ENCODE measurements around the gene MID1IP1. TPM values are rescaled to one million over a fixed set of nuclear protein-coding genes. Genes with fewer than 3 reads are reported as not detected.
A peak's percentile ranks its signal among the peaks of the same experiment; 100 is the strongest.

The MID1IP1 gene
- total RNA-seq, 1 donor = 54.9 TPM

GRCh38 chrX:38816155-38816554 is 14.9 kb downstream of the MID1IP1 start:
- no peak for TF ChIP-seq CTCF (IDR thresholded peaks at IDR 0.05; ENCODE audit: insufficient read depth, low read length)
- no peak for DNase-seq (ENCODE audit: low read depth)
- H3K4me3 ChIP-seq (ENCODE audit: low read depth, low read length) = no peak overlapping the region

GRCh38 chrX:38817004-38817703 is 15.9 kb downstream of the MID1IP1 start:
- no peak overlapping the region for H3K4me3 ChIP-seq (ENCODE audit: low read depth, low read length)
- TF ChIP-seq CTCF (IDR thresholded peaks at IDR 0.05; ENCODE audit: insufficient read depth, low read length) = no peak
- peak; percentile 38 for DNase-seq (ENCODE audit: low read depth)

GRCh38 chrX:38819163-38819562 is 17.9 kb downstream of the MID1IP1 start:
- DNase-seq (ENCODE audit: low read depth) = no peak
- no peak for TF ChIP-seq CTCF (IDR thresholded peaks at IDR 0.05; ENCODE audit: insufficient read depth, low read length)
- no peak overlapping the region for H3K4me3 ChIP-seq (ENCODE audit: low read depth, low read length)

- no peak for TF ChIP-seq CTCF (IDR thresholded peaks at IDR 0.05; ENCODE audit: insufficient read depth, low read length)
- DNase-seq (ENCODE audit: low read depth) = no peak
- H3K4me3 ChIP-seq (ENCODE audit: low read depth, low read length) = no peak overlapping the region
Observed at GRCh38 chrX:38819709-38820108, 18.4 kb downstream of the MID1IP1 start.

GRCh38 chrX:38820751-38821150 is 19.5 kb downstream of the MID1IP1 start:
- TF ChIP-seq CTCF (IDR thresholded peaks at IDR 0.05; ENCODE audit: insufficient read depth, low read length) = no peak
- no peak for DNase-seq (ENCODE audit: low read depth)
- H3K4me3 ChIP-seq (ENCODE audit: low read depth, low read length) = no peak overlapping the region

- no peak for TF ChIP-seq CTCF (IDR thresholded peaks at IDR 0.05; ENCODE audit: insufficient read depth, low read length)
- no peak overlapping the region for H3K4me3 ChIP-seq (ENCODE audit: low read depth, low read length)
- DNase-seq (ENCODE audit: low read depth) = no peak
Observed at GRCh38 chrX:38824176-38824575, 22.9 kb downstream of the MID1IP1 start.

GRCh38 chrX:38831949-38832348 is 30.7 kb downstream of the MID1IP1 start:
- H3K4me3 ChIP-seq (ENCODE audit: low read depth, low read length) = no peak overlapping the region
- TF ChIP-seq CTCF (IDR thresholded peaks at IDR 0.05; ENCODE audit: insufficient read depth, low read length) = no peak
- no peak for DNase-seq (ENCODE audit: low read depth)
